Measurements from ENCODE around the gene C5orf58.

C5orf58 gene, protein sequence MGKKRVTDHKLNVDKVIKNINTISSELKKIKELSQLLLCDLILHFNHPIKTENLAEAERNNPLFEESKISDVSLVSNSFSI

DNA sequence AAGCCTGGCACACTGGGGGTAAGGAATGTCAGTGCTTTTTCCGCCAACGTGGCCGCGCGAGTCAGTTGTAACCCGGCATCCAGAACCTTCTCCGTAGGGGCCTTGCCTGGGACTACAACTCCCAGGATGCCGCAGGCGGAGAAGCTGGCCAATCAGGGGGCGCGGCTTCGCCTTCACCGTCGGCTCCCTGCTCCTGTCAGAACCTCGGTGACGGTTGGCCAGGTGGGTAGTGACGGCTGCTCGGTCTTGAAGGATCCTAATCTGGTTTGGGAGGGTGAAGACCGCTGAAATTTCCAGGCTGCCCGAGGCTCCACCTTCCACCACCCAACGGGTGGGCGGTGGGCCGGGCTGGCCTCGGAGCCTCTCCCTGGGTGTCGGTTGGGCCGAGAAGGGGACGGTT, at the start of gene C5orf58:
Gene C5orf58, plus strand, starts transcription at position 200 of the 400 bp plus-strand sequence. CDS start 1,992 bp downstream, outside the sequence.
- Mint-ChIP-seq H3K36me3 (no peaks in the 10 kb centered on the region), H3K27me3 (peaks cover 3% of the 10 kb centered on the region), H3K27ac (no peak within 1 kb of the TSS), H3K4me3 (no peak within 1 kb of the TSS), H3K4me1 (no peaks in the 10 kb centered on the region), H3K9me3 (no peaks in the 10 kb centered on the region)
- ATAC-seq: no peak

DNA sequence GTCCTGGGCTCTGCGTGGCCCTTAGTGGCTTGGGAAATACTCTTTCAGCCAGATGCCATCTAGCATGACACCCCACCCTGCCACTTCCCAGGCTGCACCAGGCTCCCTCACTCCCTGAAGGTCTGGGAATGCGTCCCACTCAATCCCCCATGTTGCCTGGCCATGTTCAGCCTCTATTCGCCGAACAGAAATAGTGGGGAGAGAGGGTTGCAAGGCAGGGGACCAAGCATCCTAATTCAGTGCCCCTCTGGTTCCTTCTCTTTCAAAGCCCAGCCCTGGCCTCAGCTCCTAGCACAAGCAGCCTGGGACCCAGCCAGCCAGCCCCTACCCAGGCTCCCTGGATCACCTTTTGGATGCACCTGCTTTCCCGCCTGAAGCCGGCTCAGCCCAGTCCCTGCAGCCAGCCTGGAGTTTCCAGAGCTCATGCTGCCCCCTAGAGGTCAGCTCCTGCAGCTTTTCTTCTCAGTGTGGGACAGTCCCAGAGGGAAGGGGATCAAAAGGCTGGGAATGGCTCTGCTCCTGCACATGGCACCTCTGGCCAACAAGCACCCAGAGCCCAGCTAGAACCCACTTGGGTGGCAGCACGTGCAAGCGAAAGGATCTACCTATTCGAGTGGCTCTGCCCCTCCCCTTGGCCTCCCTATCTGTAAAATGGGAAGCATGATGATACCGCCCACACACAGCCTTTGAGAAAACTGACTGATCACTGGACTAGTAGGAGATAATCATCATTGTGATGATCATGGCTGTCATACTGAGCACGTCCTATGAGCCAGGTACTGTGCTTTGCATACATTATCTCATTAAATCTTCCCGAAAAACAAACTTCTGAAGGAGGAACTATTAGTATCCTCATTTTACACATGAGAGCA, 48.7 kb upstream of the C5orf58 start:
- Mint-ChIP-seq H3K9me3 (no peaks in the 10 kb centered on the region), H3K4me1 (no peaks in the 10 kb centered on the region), H3K27me3 (no peaks in the 10 kb centered on the region), H3K27ac (no peak overlapping the region), H3K4me3 (no peak overlapping the region), H3K36me3 (no peaks in the 10 kb centered on the region)
- no peak for ATAC-seq

DNA sequence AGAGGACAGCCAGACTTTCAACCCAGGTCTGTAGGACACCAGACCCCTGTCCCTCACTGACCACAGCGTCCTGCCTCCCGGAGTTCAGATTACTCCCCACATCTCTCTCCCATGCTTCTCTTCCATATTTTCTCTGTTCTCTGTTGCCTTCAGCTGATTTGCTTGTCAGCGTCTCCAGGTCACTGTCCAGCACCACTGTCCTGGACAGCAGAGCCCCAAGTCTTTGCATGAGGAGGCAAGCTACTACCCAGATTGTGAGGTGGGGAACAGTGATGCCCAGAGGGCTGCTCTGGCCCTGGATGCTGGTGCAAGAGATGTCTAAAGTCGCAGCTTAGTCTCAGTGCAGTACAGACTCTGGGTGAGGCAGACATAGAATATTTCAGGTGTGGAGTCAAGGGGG, 48.0 kb upstream of the C5orf58 start:
- Mint-ChIP-seq H3K4me3 (no peak overlapping the region), H3K9me3 (no peaks in the 10 kb centered on the region), H3K27ac (no peak overlapping the region), H3K27me3 (no peaks in the 10 kb centered on the region), H3K4me1 (no peaks in the 10 kb centered on the region), H3K36me3 (no peaks in the 10 kb centered on the region)
- no peak for ATAC-seq

DNA sequence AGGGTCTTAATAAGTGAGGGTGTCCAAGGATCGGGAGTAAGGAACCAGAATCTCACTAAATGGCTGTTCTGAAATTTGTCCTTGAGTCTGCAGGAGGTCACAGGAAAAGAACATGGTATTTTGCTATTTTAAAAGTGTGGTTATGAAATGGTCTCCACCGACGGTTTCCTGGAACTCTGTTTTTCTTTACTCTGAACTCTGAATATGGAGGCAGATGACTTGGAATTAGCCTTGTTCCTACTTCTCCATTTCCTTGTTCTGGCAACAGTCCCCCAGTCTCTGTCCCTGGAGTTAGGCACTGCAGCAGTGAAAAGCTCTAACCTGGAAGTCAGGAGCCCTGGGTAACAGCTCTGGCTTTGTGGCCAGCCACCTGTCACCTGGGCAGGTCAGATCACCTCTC, 46.6 kb upstream of the C5orf58 start:
- no peaks in the 10 kb centered on the region for H3K36me3 Mint-ChIP-seq
- no peak for ATAC-seq
- H3K4me3 Mint-ChIP-seq: no peak overlapping the region
- no peak overlapping the region for H3K27ac Mint-ChIP-seq
- no peaks in the 10 kb centered on the region for H3K9me3 Mint-ChIP-seq
- no peaks in the 10 kb centered on the region for H3K27me3 Mint-ChIP-seq
- no peaks in the 10 kb centered on the region for H3K4me1 Mint-ChIP-seq

DNA sequence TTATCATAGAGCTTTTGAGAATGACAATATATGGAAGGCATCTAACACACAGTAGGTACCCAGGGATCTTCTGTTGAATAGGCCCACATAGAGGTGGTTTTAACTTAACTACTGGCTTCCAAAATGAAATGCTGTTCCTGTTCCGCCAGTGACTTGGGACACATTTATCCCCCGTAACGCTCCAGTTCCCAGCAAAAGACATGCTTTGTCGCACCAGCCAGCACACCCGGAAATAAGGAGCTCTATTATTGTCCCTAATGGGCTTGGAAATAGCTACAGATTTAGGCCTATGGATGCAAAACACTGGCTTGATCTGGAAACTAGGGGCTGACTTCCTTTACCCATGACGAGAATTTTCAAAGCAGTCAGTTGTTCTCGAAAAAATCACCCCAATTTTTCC, 45.9 kb upstream of the C5orf58 start:
- H3K4me1 Mint-ChIP-seq: no peaks in the 10 kb centered on the region
- no peak overlapping the region for H3K27ac Mint-ChIP-seq
- H3K27me3 Mint-ChIP-seq: no peaks in the 10 kb centered on the region
- H3K36me3 Mint-ChIP-seq: no peaks in the 10 kb centered on the region
- H3K4me3 Mint-ChIP-seq: no peak overlapping the region
- no peaks in the 10 kb centered on the region for H3K9me3 Mint-ChIP-seq
- no peak for ATAC-seq

DNA sequence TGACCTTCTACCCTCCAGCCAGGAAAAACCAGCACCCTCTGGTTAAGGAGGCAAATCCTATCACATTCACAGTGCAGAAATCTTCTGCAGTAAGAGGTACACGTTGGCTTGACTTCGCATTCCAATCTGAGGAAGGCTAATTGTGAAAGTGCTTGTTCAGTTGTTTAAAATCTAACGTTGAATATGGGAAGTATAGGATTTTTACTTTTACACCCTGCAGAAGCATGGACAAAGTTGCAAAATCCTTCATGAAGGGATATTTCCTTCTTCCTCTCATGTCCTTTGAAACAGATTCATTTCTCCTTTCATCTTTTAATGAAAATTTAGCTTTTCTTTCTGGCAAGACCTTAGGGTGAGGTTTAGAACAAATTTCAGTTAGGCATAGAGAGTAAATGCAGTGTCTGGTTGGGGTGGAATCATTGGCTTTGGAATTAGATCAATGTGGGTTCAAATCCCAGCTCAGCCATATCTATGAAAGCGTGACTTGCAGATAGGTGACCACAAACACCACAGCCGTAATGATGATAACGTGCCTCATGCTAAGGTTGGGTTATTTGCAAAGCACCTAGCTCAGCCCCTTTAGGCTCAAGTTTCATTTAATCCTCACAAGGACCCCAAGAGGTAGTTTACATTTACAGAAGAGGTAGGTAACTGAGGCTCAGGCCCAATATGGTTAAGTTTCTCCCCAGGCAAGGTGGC, 42.2 kb upstream of the C5orf58 start:
- Mint-ChIP-seq H3K4me1 (no peaks in the 10 kb centered on the region), H3K4me3 (no peak overlapping the region), H3K27me3 (no peaks in the 10 kb centered on the region), H3K36me3 (no peaks in the 10 kb centered on the region), H3K27ac (no peak overlapping the region), H3K9me3 (no peaks in the 10 kb centered on the region)
- no peak for ATAC-seq

DNA sequence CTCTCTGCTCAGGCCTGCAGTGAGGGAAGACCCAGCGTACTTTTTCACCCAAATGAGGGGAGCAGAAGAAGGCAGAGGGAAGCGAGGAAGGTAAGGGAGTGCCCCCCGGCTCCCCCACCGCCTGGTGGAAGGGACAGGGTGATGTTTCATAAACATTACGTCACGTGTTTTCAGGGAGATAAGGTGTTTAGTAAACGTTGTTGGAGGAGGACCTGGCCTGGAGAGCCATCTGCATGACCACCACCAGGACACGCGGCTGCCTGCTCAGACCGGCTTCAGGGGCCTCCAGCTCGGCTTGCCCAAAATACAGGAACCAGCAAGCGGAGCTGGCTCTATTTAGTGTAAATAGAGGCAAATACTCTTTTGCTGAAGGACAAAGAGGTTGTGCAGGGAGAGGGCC, 40.0 kb upstream of the C5orf58 start:
- H3K4me3 Mint-ChIP-seq: no peak overlapping the region
- no peaks in the 10 kb centered on the region for H3K27me3 Mint-ChIP-seq
- no peak for ATAC-seq
- no peaks in the 10 kb centered on the region for H3K4me1 Mint-ChIP-seq
- H3K27ac Mint-ChIP-seq: no peak overlapping the region
- H3K36me3 Mint-ChIP-seq: no peaks in the 10 kb centered on the region
- H3K9me3 Mint-ChIP-seq: no peaks in the 10 kb centered on the region

DNA sequence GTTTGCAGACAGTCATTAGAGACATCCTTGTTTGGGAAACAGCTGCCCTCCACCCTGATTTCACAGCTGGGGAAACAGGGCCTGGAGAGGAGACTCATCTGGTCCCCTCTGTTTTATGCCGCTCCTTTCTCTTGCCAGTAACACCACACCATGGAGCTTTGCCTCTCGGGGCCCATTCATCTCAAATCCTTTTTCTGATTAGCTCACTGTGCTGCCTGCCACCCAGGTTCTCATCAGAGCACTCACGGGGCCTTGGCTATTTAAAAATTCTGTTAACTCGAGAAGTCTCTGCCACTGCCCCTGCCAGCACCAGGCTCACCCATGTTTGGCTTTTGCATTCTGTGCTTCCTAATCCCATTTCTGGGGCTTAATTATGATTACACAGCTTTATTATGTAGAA, 36.8 kb upstream of the C5orf58 start:
- no peaks in the 10 kb centered on the region for H3K9me3 Mint-ChIP-seq
- no peak overlapping the region for H3K27ac Mint-ChIP-seq
- no peaks in the 10 kb centered on the region for H3K27me3 Mint-ChIP-seq
- no peak overlapping the region for H3K4me3 Mint-ChIP-seq
- H3K36me3 Mint-ChIP-seq: no peaks in the 10 kb centered on the region
- no peaks in the 10 kb centered on the region for H3K4me1 Mint-ChIP-seq
- ATAC-seq: no peak

DNA sequence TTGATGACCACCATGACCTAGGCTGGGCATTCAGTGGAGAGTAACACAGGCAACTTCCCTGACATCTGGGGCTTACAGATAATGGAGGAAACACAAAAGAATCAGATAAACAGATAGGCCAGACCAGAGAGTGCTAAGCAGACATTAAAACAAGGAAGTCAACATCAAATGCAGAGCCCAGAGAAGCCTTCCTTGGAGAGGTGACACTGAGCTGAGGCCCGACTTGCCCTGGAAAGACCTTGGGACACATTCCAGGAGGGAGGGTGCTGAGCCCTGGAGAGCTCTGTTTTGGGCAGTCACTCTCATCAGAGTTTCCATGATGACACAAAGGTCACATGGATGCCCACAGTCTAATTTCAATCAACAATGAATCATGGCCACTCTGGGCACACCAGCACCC, 31.9 kb upstream of the C5orf58 start:
- H3K27me3 Mint-ChIP-seq: peaks cover 9% of the 10 kb centered on the region
- no peaks in the 10 kb centered on the region for H3K36me3 Mint-ChIP-seq
- no peak overlapping the region for H3K27ac Mint-ChIP-seq
- ATAC-seq: no peak
- no peak overlapping the region for H3K4me3 Mint-ChIP-seq
- no peaks in the 10 kb centered on the region for H3K4me1 Mint-ChIP-seq
- H3K9me3 Mint-ChIP-seq: no peaks in the 10 kb centered on the region

DNA sequence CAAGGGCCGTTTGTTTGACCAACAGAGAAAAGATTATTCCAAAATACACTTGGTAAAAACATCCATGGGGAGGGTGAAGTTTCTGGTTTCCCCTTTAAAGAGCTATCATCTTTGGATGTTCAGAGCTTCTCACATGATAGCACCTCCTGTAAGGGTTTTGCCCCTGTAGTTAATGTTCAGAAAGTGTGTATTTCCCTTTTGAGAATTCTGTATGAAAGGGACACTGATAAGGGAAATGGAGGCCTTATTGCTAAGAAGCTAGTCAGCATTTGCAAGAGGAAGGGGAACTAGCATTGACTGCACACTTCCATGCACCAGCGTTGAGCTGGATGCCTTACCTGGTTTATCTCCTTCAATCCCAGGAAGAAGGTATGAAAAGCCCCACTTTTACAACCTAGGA, 31.5 kb upstream of the C5orf58 start:
- Mint-ChIP-seq H3K27ac (no peak overlapping the region), H3K4me1 (no peaks in the 10 kb centered on the region), H3K9me3 (no peaks in the 10 kb centered on the region), H3K27me3 (peaks cover 9% of the 10 kb centered on the region), H3K36me3 (no peaks in the 10 kb centered on the region), H3K4me3 (no peak overlapping the region)
- ATAC-seq: no peak

DNA sequence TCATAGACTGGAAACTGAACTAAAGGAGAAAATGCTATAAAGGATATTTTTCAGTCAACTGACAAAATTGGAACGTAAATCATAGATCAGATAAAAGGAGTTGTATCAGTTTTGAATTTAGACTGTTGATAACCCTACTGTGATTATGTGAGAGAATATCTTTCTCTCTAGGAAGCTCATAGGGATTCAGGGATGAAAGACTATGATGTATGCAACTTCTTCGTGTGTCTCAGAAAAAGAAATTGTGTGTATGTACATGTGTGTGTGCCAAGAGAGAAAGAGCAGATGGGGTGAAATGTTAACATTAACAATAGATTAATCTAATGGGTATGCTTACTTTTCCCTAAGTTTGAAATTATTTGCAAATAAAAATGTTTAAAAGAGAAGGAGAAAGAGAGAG, 30.7 kb upstream of the C5orf58 start:
- Mint-ChIP-seq H3K4me1 (no peaks in the 10 kb centered on the region), H3K27me3 (peaks cover 15% of the 10 kb centered on the region), H3K4me3 (no peak overlapping the region), H3K36me3 (no peaks in the 10 kb centered on the region), H3K27ac (no peak overlapping the region), H3K9me3 (no peaks in the 10 kb centered on the region)
- ATAC-seq: no peak

DNA sequence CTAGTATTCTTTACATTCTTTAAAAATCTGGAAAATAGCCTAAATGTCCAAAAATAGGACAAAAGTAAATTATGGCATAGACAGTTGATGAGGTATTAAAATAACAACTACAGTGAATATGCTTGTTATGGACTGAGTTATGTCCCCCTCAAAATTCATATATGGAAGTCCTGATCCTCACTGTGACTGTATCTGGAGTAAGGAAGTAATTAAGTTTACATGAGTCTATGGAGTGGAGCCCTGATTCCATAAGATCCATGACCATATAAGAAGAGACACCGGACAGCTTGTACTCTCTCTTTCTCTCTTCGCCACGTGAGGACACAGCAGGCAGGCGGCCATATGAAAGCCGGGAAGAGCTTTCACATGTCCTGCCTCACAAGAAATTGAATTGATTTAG, 28.6 kb upstream of the C5orf58 start:
- H3K4me3 Mint-ChIP-seq: no peak overlapping the region
- H3K4me1 Mint-ChIP-seq: no peaks in the 10 kb centered on the region
- no peak for ATAC-seq
- peaks cover 27% of the 10 kb centered on the region for H3K27me3 Mint-ChIP-seq
- H3K27ac Mint-ChIP-seq: no peak overlapping the region
- no peaks in the 10 kb centered on the region for H3K36me3 Mint-ChIP-seq
- H3K9me3 Mint-ChIP-seq: no peaks in the 10 kb centered on the region

DNA sequence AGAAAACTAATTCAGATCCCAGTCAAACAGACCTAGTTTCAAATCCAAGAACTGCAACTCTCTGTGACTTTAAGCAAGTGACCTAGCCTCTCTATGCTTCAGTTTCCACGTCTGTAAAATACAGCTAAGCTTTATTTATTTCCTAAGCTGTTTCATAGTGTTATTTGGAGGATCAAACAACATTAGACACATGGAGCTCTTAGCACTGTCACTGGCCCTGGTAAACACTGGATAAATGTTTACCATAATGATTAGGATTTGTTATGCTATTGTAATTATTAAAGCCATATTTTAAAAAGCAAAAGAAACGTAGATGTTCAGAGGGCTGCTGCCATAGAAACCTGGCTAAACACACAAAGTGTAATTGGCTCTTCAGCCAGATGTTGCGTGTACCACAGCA, 26.6 kb upstream of the C5orf58 start:
- H3K9me3 Mint-ChIP-seq: no peaks in the 10 kb centered on the region
- no peak overlapping the region for H3K4me3 Mint-ChIP-seq
- no peak overlapping the region for H3K27ac Mint-ChIP-seq
- no peaks in the 10 kb centered on the region for H3K36me3 Mint-ChIP-seq
- no peak for ATAC-seq
- peaks cover 27% of the 10 kb centered on the region for H3K27me3 Mint-ChIP-seq
- no peaks in the 10 kb centered on the region for H3K4me1 Mint-ChIP-seq

DNA sequence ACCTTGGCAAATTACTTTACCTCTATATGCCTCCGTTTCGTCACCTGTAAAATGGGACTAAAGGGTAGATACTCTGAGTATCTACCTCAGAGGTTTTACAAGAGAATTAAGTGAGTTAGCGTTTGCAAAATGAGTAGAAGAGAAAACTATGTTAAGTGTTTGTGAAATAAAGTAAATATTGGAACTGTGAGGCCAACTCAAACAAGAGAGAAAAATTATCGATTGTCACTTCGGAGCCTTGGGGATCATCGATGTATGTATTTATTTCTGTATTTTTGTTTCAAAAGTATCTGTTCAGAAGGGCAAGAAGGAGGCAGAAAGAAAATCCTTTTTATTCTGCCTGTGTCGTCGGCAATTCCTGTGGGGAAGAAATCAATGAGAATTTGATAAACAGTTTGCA, 25.8 kb upstream of the C5orf58 start:
- Mint-ChIP-seq H3K27ac (no peak overlapping the region), H3K4me1 (no peaks in the 10 kb centered on the region), H3K9me3 (no peaks in the 10 kb centered on the region), H3K27me3 (peaks cover 27% of the 10 kb centered on the region), H3K4me3 (no peak overlapping the region), H3K36me3 (no peaks in the 10 kb centered on the region)
- no peak for ATAC-seq

DNA sequence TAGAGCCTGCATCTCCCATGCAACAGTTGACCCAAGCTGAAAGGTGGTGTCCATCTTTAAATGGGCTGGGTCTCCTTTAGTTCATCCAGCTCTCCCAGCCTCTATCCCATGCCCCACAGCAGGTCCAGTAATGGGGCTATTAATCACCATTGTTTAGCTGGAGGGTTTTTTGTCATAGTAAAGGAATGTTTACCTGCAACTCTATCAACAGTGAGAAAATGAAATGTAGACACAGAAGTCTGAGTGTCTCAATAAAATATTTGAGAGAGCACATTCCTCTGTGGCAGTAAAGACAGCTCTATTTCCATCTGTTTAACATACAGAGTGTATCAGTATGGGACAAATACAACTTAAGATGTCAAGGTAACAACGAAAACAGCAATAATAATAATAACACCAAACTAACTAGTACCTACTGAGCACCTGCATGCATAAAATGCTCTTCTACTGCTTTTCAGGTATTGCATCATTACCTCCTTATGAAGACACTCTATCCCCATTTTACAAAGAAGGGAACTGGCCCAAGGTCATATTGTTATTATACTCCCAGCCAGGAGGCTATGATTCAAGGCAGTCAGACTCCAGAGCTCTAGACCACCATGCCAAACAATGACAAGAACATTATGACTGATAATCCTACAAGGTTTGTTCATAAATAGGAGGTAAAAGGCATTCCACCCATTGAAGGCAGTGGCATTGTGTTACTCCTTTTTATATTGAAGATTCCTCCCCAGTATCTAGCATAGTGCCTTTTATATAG, 21.0 kb upstream of the C5orf58 start:
- Mint-ChIP-seq H3K4me3 (no peak overlapping the region), H3K27me3 (peaks cover 15% of the 10 kb centered on the region), H3K36me3 (no peaks in the 10 kb centered on the region), H3K4me1 (no peaks in the 10 kb centered on the region), H3K9me3 (no peaks in the 10 kb centered on the region), H3K27ac (no peak overlapping the region)
- ATAC-seq: no peak

All from stimulated activated memory B cell treated with anti-CD40 and anti-IgM and Interleukin-4, amounts not matched to agents 10 μg/mL and 1 μg/mL and 100 μg/mL, for 72 hours (primary cell).